ENCODE measurements around the gene CAMSAP2. TPM values are rescaled to one million over a fixed set of nuclear protein-coding genes. Genes with fewer than 3 reads are reported as not detected.

Gene CAMSAP2
- total RNA-seq, 1 donor from 2014 or later: 10.6 TPM

DNA sequence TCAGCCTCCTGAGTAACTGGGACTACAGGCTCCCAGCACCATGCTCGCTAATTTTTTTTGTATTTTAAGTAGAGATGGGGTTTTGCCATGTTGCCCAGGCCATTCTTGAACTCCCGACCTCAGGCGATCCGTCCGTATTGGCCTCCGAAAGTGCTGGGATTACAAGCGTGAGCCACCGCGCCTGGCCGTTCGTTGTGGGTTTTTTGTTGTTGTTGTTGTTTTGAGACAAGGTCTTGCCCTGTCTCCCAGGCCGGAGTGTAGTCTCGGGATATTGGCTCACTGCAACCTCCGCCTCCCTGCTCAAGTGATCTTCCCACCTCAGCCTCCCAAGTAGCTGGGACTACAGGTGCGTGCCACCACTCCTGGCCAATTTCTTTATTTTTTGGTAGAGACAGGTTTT is 151.3 kb downstream of the CAMSAP2 start:
- TF ChIP-seq, protein P1, sequence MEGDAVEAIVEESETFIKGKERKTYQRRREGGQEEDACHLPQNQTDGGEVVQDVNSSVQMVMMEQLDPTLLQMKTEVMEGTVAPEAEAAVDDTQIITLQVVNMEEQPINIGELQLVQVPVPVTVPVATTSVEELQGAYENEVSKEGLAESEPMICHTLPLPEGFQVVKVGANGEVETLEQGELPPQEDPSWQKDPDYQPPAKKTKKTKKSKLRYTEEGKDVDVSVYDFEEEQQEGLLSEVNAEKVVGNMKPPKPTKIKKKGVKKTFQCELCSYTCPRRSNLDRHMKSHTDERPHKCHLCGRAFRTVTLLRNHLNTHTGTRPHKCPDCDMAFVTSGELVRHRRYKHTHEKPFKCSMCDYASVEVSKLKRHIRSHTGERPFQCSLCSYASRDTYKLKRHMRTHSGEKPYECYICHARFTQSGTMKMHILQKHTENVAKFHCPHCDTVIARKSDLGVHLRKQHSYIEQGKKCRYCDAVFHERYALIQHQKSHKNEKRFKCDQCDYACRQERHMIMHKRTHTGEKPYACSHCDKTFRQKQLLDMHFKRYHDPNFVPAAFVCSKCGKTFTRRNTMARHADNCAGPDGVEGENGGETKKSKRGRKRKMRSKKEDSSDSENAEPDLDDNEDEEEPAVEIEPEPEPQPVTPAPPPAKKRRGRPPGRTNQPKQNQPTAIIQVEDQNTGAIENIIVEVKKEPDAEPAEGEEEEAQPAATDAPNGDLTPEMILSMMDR (conservative IDR thresholded peaks at IDR 0.05; ENCODE audit: low read depth, low read length): no peak
- DNase-seq (ENCODE audit: low read depth): no peak
- H3K4me3 ChIP-seq (ENCODE audit: low read depth, low read length): no peak overlapping the region

DNA sequence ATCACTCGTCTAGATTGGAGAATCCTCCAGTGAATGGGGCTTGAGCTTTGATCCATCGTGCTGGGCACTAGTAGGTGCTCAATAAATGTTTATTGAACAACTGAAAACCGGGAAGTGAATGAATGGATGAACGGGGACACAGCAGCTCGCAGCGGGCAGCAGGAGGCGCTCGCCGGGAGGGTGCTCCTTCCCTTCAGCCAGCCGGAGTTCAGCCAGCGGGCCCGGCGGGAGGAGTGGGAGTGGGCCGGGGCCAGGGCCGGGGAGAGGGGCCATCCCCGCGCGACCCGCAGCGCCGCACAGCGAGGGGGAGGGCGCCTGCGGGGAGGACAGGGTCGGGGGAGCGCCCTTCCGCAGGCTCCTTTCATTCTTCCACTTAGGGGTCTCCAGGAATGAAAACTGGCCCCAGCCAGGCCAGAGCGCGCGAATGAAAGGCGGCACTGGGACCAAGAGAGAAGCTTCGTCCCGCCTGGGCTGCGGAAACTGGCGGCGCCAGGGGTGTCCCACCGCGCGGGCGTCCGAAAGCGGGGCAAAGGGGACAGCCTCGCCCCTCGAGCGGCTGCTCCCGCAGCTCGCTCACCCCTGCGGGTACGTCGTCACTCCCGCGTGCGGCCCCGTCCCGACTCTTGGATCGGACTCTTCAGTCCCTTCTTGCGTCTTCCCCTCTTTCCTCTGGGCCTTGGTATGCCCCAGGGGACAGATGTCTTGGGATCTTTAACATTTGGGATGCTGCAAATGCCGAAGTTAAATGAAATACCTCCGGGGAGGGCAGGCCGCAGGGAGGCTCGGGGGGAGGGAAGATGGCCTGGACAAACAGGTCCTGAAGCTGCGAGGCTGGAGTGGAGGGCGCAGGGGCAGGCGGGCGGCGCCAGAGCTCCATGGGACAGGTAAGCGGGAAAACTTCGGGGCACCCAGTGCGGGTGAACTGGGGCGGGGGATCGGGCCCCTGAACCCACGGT is 152.4 kb downstream of the CAMSAP2 start:
- peak overlapping the region; percentile 72 for H3K4me3 ChIP-seq (ENCODE audit: low read depth, low read length)
- TF ChIP-seq, protein P1 (conservative IDR thresholded peaks at IDR 0.05; ENCODE audit: low read depth, low read length): peak; percentile 71
- no peak for DNase-seq (ENCODE audit: low read depth)

DNA sequence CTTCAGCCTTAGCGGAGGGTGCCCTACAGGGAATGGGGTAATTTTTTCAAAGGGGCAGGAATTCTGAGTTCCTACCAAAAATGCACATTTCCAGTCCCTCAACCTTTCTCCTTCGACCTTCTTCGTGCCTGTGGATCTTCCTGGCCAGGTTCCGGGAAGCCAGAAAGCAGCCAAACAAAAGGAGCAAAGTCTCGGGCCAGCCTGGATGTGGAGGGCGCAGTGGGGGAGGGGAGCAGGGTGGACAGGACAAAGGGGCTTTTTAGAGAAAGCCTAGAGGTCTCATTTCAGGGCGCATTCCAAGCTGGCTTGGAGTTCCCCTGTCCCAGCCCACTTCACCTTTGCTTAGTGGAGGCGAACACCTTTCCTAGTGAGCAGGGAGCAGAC is 153.1 kb downstream of the CAMSAP2 start:
- no peak for DNase-seq (ENCODE audit: low read depth)
- H3K4me3 ChIP-seq (ENCODE audit: low read depth, low read length): peak overlapping the region; percentile 72
- TF ChIP-seq, protein P1 (conservative IDR thresholded peaks at IDR 0.05; ENCODE audit: low read depth, low read length): no peak

DNA sequence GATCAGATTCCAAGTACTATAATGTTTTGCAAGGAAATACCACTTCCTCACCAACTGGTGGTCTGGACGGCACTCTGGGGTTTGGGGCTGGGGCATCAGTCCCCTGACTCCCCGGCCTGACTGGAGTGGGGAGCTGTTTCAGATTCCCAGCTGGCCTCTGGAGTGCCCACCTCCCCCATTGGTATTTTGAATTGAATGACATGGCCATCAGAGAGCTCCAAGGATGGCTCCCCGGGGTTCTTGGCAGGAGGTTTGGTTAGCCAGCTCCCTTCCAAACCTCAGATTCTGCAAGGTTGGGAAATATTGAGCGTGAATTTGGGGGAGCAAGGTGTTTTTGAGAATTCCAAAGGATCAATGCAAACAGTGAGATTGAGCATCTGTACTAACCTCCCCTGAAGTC is 153.9 kb downstream of the CAMSAP2 start:
- TF ChIP-seq, protein P1 (conservative IDR thresholded peaks at IDR 0.05; ENCODE audit: low read depth, low read length): no peak
- peak overlapping the region; percentile 72 for H3K4me3 ChIP-seq (ENCODE audit: low read depth, low read length)
- DNase-seq (ENCODE audit: low read depth): no peak

DNA sequence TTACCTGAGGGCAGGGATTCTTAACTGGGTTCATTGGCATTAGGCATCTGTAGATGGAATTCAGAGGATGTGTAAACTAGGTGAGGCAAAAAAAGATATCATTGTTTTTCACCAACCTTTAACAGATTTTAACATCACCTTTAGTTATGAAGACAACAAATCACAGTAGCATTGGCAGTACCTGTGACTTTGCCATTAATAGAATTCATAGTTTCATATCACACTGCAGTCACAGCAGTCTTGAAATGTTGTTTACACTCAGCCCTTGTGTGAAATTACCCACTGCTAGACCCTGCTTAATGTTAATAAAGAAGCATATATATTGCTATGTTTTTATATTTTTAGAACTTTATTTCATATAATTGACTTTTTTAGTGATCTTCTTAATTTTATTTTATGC is 154.3 kb downstream of the CAMSAP2 start:
- TF ChIP-seq, protein P1 (conservative IDR thresholded peaks at IDR 0.05; ENCODE audit: low read depth, low read length): no peak
- no peak for DNase-seq (ENCODE audit: low read depth)
- H3K4me3 ChIP-seq (ENCODE audit: low read depth, low read length): no peak overlapping the region

DNA sequence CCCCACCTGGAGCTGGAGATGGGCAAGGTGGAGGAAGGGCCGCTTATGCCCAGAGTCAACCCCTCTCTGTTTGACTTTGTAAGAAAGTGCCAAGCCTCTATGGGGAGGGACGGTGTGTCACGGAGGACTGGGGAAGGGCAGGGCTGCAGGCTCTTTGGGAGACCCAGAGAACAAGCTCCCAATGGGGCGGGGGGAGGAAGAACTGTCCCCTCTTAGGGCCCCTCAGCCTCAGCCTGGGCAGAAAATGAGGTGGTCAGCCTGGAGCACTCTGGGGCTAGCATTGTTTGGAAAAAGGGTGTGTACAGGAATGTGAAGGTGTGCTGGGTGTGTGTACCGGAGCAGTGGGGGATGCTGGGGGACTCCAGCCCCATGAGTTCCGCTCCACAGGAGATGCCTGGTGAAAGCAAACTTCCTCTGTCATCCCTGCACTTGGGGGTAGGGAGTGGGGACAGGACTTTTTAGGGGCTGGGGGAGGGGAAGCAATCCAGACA is 154.8 kb downstream of the CAMSAP2 start:
- DNase-seq (ENCODE audit: low read depth): no peak
- TF ChIP-seq, protein P1 (conservative IDR thresholded peaks at IDR 0.05; ENCODE audit: low read depth, low read length): no peak
- peak overlapping the region; percentile 66 for H3K4me3 ChIP-seq (ENCODE audit: low read depth, low read length)
